Pancreas (tissue), 10 donors: Measurements from ENCODE around the gene BLID. TPM values are rescaled to one million over a fixed set of nuclear protein-coding genes. Genes with fewer than 3 reads are reported as not detected.

ENCODE experiments used
- ATAC-seq, 4 donors: fragments of 200-7000 bp; cut with Tn5 transposase; one replicate each; pipeline versions ENCODE4 v1.8.0 to v1.9.1; 2020; ENCODE audit warnings: mild to moderate bottlenecking in 4 of 4, moderate library complexity in 4 of 4
- DNase-seq, 6 donors: peaks; one replicate each; pipeline ENCODE4 v3.0.0-alpha.2; 2020
- FAIRE-seq: peaks from 2 replicates; lab custom pipeline; 2012; peaks lifted over from hg19 to GRCh38; lab: Jason Lieb, UNC
- H3K27ac ChIP-seq, 4 donors: fragments of 200-600 bp; sonication (generic); 1 replicate in 3 of 4; 2 replicates in 1 of 4; pipeline versions ENCODE4 v1.5.0 to v1.8.0; 2020
- H3K27me3 ChIP-seq, 4 donors: fragments of 200-600 bp; one replicate each; pipeline ENCODE4 v1.8.0; 2021
- H3K36me3 ChIP-seq, 3 donors: fragments of 200-600 bp; sonication (generic) in 1 of 3; one replicate each; pipeline versions ENCODE4 v1.5.0 to v1.8.0; 2020 to 2021
- H3K4me1 ChIP-seq, 3 donors: fragments of 200-600 bp; one replicate each; pipeline ENCODE4 v1.8.0; 2021
- H3K4me3 ChIP-seq, 4 donors: fragments of 200-600 bp; sonication (generic) in 2 of 4; one replicate each; pipeline versions ENCODE4 v1.5.0 to v1.8.0; 2020 to 2021
- H3K9me3 ChIP-seq, 4 donors: fragments of 200-600 bp; one replicate each; pipeline ENCODE4 v1.8.0; 2021
- CTCF ChIP-seq, 4 donors: fragments of 200-600 bp; sonication (generic) in 3 of 4; IDR thresholded peaks; one replicate each; pipeline versions ENCODE4 v1.5.0 to v1.8.0; 2021; ENCODE audit warnings: antibody characterized with exemption in 4 of 4
- WGBS, 2 donors: extraction: QIAGEN DNeasy Blood & Tissue Kit; methylation state at CpG; one replicate each; pipeline ENCODE4 v1.1.7; 2013; 5-methylcytosine and 5-hydroxymethylcytosine counted together
- intact Hi-C, 3 donors: fragments of 100-400 bp; cut with DNase I; formaldehyde crosslinking; loops; one replicate each; pipeline versions ENCODE4 v1.11.1 to v1.14.2; 2022
- polyA plus RNA-seq, 2 donors: library from polyadenylated mRNA; stranded (reverse); fragments of 200-250 nt; gene quantifications; one replicate each; pipeline ENCODE4 v1.2.3, GENCODE V29; 2013
- total RNA-seq, 6 donors: library from RNA; stranded (reverse); fragmentation: NEBNext Ultra II Directional in 4 of 6; extraction: Animal tissue kit (Norgen Biotek cat#: 25700) in 4 of 6; gene quantifications; one replicate each; pipeline versions ENCODE4 v1.2.1 to v1.2.4, GENCODE V29; 2021 to 2023
- donor health status: healthy with polysubstance abuse.
- donor health status: DM: no; HTN: no; CAD: no; lungs with moderate emphysema.
- donor health status: DM: no; HTN: no; CAD: no.
- donor health status: control.
- donor health status: control.
- donor health status: Bipolar disorder and iron deficiency.
- donor health status: DM: yes; HTN: yes; CAD: no.
- donor health status: DM: no; HTN: no; CAD: no.
- donor health status: DM: no; HTN: no; CAD: no.
- donor health status: DM: yes; HTN: yes; CAD: no.

BLID gene
- total and polyA plus RNA-seq, 8 donors: not detected

- no peaks in the 10 kb centered on the region for H3K36me3 ChIP-seq
- intact Hi-C loops: no loop called here
- no peak for ATAC-seq
- H3K27ac ChIP-seq: no peak overlapping the region
- no peak for DNase-seq
- no peaks in the 10 kb centered on the region for H3K9me3 ChIP-seq
- peaks cover 0 to 6% (median 0%) of the 10 kb centered on the region in 4 donors for H3K27me3 ChIP-seq
- TF ChIP-seq CTCF (IDR thresholded peaks at IDR 0.05): no peak
- H3K4me3 ChIP-seq: no peak overlapping the region
- FAIRE-seq: no peak
- 65 to 80% methylated on average over 5 of the region's 5 CpGs for WGBS, 2 donors
- H3K4me1 ChIP-seq: no peaks in the 10 kb centered on the region
These were observed 22.2 kb downstream of the BLID start for GRCh38 chr11:122093731-122094275.

GRCh38 chr11:122091835-122092234 is 24.2 kb downstream of the BLID start:
- no peak for TF ChIP-seq CTCF (IDR thresholded peaks at IDR 0.05)
- 92 to 97% methylated on average over 1 of the region's 1 CpG for WGBS, 2 donors
- intact Hi-C loops: no loop called here
- Histone ChIP-seq H3K9me3 (no peaks in the 10 kb centered on the region), H3K36me3 (no peaks in the 10 kb centered on the region), H3K27me3 (no peaks in the 10 kb centered on the region), H3K27ac (no peak overlapping the region), H3K4me3 (no peak overlapping the region), H3K4me1 (no peaks in the 10 kb centered on the region)
- DNase-seq (no peak), ATAC-seq (no peak), FAIRE-seq (no peak)

GRCh38 chr11:122089111-122089510 is 26.9 kb downstream of the BLID start:
- no peak overlapping the region for H3K4me3 ChIP-seq
- H3K27ac ChIP-seq: no peak overlapping the region
- 38 to 39% methylated on average over 1 of the region's 1 CpG for WGBS, 2 donors
- TF ChIP-seq CTCF (IDR thresholded peaks at IDR 0.05): no peak
- FAIRE-seq (no peak), ATAC-seq (no peak), DNase-seq (no peak)
- no peaks in the 10 kb centered on the region for H3K9me3 ChIP-seq
- intact Hi-C loops: no loop called here
- no peaks in the 10 kb centered on the region for H3K36me3 ChIP-seq
- H3K4me1 ChIP-seq: no peaks in the 10 kb centered on the region
- H3K27me3 ChIP-seq: no peaks in the 10 kb centered on the region

GRCh38 chr11:122085712-122086111 is 30.3 kb downstream of the BLID start:
- 58% methylated on average over 3 of the region's 3 CpGs for WGBS, 2 donors
- H3K27ac ChIP-seq: no peak overlapping the region
- no peaks in the 10 kb centered on the region for H3K4me1 ChIP-seq
- no peak for DNase-seq
- ATAC-seq: no peak
- H3K4me3 ChIP-seq: no peak overlapping the region
- TF ChIP-seq CTCF (IDR thresholded peaks at IDR 0.05): no peak
- intact Hi-C loops: no loop called here
- H3K36me3 ChIP-seq: no peaks in the 10 kb centered on the region
- no peaks in the 10 kb centered on the region for H3K27me3 ChIP-seq
- FAIRE-seq: no peak
- no peaks in the 10 kb centered on the region for H3K9me3 ChIP-seq

GRCh38 chr11:122085264-122085663 is 30.8 kb downstream of the BLID start:
- ATAC-seq (peak in 1 of 4 donors; percentile 27), FAIRE-seq (no peak), DNase-seq (no peak)
- Histone ChIP-seq H3K36me3 (no peaks in the 10 kb centered on the region), H3K9me3 (no peaks in the 10 kb centered on the region), H3K4me3 (no peak overlapping the region), H3K27ac (no peak overlapping the region), H3K27me3 (no peaks in the 10 kb centered on the region), H3K4me1 (no peaks in the 10 kb centered on the region)
- no peak for TF ChIP-seq CTCF (IDR thresholded peaks at IDR 0.05)
- 39 to 61% methylated on average over 1 of the region's 1 CpG for WGBS, 2 donors
- intact Hi-C loops: no loop called here
